ENCODE results near the gene TSPAN11.

GRCh38 chr12:31002361-31002725 is 75.8 kb downstream of the TSPAN11 start:
- TF ChIP-seq POLR2AphosphoS2 (conservative IDR thresholded peaks at IDR 0.05; ENCODE audit: low read length), result no peak
- TF ChIP-seq POLR2A (IDR thresholded peaks at IDR 0.05; ENCODE audit: low read length), result no peak
- TF ChIP-seq, protein P1, sequence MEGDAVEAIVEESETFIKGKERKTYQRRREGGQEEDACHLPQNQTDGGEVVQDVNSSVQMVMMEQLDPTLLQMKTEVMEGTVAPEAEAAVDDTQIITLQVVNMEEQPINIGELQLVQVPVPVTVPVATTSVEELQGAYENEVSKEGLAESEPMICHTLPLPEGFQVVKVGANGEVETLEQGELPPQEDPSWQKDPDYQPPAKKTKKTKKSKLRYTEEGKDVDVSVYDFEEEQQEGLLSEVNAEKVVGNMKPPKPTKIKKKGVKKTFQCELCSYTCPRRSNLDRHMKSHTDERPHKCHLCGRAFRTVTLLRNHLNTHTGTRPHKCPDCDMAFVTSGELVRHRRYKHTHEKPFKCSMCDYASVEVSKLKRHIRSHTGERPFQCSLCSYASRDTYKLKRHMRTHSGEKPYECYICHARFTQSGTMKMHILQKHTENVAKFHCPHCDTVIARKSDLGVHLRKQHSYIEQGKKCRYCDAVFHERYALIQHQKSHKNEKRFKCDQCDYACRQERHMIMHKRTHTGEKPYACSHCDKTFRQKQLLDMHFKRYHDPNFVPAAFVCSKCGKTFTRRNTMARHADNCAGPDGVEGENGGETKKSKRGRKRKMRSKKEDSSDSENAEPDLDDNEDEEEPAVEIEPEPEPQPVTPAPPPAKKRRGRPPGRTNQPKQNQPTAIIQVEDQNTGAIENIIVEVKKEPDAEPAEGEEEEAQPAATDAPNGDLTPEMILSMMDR (IDR thresholded peaks at IDR 0.05), result no peak
- TF ChIP-seq USF2 (IDR thresholded peaks at IDR 0.05), result no peak
- no peak for TF ChIP-seq RFX5 (IDR thresholded peaks at IDR 0.05)
- no peak for TF ChIP-seq SMC3 (IDR thresholded peaks at IDR 0.05)
- TF ChIP-seq, protein P2, sequence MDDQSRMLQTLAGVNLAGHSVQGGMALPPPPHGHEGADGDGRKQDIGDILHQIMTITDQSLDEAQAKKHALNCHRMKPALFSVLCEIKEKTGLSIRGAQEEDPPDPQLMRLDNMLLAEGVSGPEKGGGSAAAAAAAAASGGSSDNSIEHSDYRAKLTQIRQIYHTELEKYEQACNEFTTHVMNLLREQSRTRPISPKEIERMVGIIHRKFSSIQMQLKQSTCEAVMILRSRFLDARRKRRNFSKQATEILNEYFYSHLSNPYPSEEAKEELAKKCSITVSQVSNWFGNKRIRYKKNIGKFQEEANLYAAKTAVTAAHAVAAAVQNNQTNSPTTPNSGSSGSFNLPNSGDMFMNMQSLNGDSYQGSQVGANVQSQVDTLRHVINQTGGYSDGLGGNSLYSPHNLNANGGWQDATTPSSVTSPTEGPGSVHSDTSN (IDR thresholded peaks at IDR 0.05), result no peak
- no peak for TF ChIP-seq EHMT2 (IDR thresholded peaks at IDR 0.05; ENCODE audit: low read depth)
- no peak for TF ChIP-seq EP300 (IDR thresholded peaks at IDR 0.05)
- no peak for TF ChIP-seq KDM5A (IDR thresholded peaks at IDR 0.05)
- no peak for TF ChIP-seq ZFP36 (IDR thresholded peaks at IDR 0.05; ENCODE audit: borderline replicate concordance, partially characterized antibody)

Data from A549 (cell line).